GM18951 (cell line): ENCODE measurements around the gene TNNI2.
A peak's percentile ranks its signal among the peaks of the same experiment; 100 is the strongest.

Experiments
- POLR2A ChIP-seq: IDR thresholded peaks from 4 replicates; pipeline ENCODE4 v1.6.1; 2011; ENCODE audit warnings: mild to moderate bottlenecking; ENCODE audit not compliant: insufficient read length, insufficient read depth; ENCODE audit errors: extremely low read depth
- in situ Hi-C: fragments of 300-500 bp; cut with MboI; formaldehyde crosslinking; loops from one replicate; pipeline ENCODE4 v1.12.0; 2022; ENCODE audit warnings: low sequenced_read_pairs, mixed read lengths, inconsistent platforms; ENCODE audit not compliant: unreplicated experiment

Gene TNNI2

DNA sequence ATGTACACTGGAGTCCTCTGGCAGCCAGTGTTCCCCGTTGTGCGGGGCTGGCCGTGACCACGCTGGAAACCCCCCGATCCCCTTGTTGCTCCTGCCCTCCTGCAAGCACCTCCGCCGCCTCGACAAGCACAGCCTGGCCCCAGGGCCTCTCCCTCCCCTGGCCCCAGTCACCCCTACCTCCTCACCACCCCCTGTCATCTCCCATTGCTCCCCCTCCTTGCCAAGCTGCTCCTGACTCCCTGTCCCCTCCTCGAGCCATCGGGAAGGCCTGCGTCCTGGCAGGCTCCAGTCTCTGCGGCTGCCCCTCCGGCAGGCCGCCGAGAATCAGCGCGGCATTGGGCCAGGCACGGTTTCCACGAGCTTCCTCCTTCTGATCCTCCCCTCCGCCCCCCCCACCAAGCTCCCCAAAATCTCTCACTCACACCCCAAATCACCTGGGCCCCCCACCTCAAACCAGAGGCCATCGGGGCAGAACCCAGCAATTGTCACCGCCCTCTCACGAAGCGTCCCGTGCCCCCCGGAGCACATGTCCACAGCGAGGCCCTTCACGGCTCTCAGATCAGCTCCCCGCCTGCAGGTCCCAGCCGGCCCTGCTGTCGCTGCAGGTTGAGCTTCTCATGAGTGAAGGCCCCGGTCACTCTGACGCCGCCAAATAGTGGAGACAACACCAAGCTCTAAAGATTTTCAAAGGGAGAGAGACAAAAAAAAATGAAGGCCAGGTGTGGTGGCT lies 8.4 kb downstream of the TNNI2 start:
- in situ Hi-C loops: no loop called here
- TF ChIP-seq POLR2A: no peak

DNA sequence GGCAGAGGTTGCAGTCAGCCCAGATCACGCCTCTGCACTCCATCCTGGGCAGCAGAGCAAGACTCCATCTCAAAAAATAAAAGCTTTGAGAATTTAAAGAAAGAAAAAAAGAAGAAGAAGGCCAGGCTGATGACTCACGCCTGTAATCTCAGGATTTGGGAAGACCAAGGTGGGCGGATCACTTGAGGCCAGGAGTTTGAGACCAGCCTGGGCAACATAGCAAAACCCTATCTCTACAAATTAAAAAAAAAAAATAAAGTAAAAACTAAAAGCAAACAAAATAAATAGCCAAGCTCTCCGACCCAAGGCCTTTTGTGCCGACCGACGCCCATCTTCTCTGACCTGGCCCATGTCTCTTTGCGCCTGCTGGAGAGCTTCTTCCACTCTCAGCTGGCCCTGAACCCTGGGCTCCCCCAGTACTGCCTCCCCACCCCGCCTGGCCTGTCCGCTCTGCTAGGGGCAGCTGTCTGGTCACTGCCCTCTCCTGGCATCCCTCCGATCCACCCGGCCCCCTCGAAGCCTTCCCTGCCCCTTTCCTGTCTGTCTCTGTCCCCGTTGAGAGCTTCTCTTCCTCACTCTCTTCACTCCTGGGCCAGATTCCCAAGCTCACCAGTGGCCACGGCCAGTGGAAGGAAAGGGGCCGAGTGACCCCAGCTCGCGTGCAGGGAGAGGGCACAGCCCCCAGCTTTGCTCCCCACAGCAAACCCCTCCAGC lies 9.3 kb downstream of the TNNI2 start:
- TF ChIP-seq POLR2A: no peak
- in situ Hi-C loops: no loop called here

- in situ Hi-C loops: no loop called here
Observed at GRCh38 chr11:1848640-1849430, 10.1 kb downstream of the TNNI2 start.

GRCh38 chr11:1851468-1852180 lies 12.8 kb downstream of the TNNI2 start:
- in situ Hi-C loops: no loop called here
- TF ChIP-seq POLR2A: no peak

More at GRCh38 chr11:1848640-1849430, 10.1 kb downstream of the TNNI2 start:
- TF ChIP-seq POLR2A: no peak

DNA sequence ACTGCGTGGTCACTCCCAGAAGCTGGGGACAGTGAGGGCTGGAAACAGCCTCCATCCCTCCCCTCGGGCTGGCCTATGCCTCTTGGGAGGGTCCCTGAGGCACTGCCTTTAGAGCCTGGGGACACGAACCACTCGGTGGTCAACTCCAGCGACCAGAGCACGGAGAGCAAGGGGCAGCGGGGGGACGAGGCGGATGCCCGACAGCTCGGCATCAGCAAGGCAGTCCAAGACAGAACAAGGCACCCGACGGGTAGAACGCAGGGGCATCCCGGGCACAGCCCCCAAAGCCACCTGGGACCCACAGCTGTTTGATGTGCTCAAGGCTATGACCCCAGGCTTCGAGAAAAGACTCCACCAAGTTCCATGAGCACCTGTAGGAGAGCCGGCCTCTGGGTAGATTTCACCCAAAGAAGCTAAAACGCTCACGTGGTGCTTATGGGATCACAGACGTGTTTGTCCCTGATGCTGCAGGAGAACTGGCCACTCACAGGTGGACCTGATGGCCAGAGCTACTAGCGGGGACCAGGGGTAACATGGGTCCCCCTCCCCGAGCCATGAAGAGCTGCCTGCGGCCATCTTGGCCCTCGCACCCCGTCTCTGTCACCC lies 13.6 kb downstream of the TNNI2 start:
- no peak for TF ChIP-seq POLR2A
- in situ Hi-C loops: no loop called here

- in situ Hi-C loops: no loop called here
- TF ChIP-seq POLR2A: peak; percentile 77
Observed at GRCh38 chr11:1852877-1853276, 14.1 kb downstream of the TNNI2 start, which contains the start of gene LSP1. TSS of gene LSP1 (plus strand) at chr11:1853084. CDS start at chr11:1853145, 61 bp downstream.

- TF ChIP-seq POLR2A: no peak
- in situ Hi-C loops: no loop called here
Observed at GRCh38 chr11:1853376-1854131, 14.8 kb downstream of the TNNI2 start.

GRCh38 chr11:1854132-1854948 lies 15.6 kb downstream of the TNNI2 start:
- in situ Hi-C loops: no loop called here
- TF ChIP-seq POLR2A: peak; percentile 57

DNA sequence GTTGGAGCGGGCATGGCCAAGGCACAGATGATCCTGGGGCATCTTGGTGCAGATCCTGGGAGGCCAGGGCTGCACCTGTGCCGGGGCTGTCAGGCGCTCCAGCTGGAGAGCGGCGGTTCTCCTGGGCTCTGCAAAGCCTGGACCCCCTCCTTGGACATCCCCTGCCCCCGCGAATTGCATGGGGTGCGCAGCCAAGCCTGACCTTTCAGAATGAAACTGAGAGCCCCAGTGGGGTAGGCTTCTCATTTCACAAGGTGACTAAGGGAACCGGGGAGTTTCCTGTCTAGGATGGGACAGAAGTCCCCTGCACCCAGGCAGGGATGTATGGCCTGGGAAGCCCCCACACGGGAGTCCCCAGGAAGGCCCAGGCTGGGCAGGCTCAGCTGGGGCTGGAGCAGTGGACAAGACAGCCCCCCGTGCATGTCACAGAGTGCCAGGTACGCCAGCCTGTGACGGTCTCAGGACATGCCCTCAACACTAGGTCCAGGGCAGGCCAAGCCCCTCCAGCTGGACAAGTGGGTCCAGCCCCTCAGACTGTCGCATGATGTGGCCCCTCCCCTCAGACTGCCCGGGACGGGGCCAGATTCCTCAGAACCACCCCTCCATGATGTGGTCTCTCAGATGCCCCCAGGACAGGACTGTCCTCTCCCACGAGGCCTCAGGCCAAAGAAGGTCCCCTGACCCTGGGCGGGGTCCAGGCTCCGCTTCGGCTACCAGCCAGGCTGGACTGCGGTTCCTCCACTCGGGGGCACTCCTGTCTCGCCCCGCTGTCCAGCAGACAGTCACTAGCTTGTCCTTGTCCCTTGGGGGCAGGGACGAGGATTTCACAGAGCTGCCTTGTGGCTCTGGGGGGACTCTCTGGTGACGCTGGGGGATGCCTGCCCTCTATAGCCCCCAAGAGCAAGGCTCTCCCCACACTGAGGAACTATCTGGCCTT lies 16.4 kb downstream of the TNNI2 start:
- no peak for TF ChIP-seq POLR2A
- in situ Hi-C loops: no loop called here

DNA sequence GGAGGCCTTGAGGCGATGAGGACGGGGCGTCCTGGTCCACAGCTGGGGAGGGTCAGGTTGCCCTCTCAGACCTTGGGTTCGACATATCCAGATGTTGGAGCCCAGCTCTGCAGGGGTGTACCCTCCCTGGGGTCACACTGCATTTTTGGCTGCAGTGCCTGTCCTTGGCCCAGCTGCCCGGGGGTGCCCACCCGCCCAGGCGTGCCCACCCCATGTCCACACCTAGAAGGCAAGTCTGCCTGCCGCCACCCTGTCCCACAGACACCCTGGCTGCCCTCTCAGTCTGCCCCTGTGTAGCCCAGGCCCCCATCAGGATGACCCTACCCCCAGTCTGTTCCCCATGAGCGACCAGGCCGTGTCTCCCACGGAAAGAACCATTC lies 17.1 kb downstream of the TNNI2 start:
- no peak for TF ChIP-seq POLR2A
- in situ Hi-C loops: no loop called here
